GM12878 (cell line): ENCODE results near the gene MRPL16. TPM values are rescaled to one million over a fixed set of nuclear protein-coding genes. Genes with fewer than 3 reads are reported as not detected.

Experiments
- ATAC-seq: fragments of 200-7000 bp; cut with Tn5 transposase; 3 replicates; pipeline ENCODE4 v1.9.1; 2020; ENCODE audit warnings: mild to moderate bottlenecking, moderate library complexity
- BruUV-seq: library from RNA; stranded (reverse); fragments of 400-500 nt; replicated peaks from 2 replicates; lab custom pipeline; 2021; lab: Mats Ljungman, UMichigan
- CTCF ChIA-PET: fragments of 300-600 bp; sonication (Branson Sonifier 250); formaldehyde crosslinking; extraction: SDS; loops from one replicate; lab custom pipeline; 2021; ENCODE audit warnings: inconsistent platforms; lab: Yijun Ruan, JAX
- POLR2A ChIA-PET: fragments of 350-600 bp; formaldehyde crosslinking; extraction: SDS; loops from one replicate; lab custom pipeline; 2021; ENCODE audit warnings: inconsistent platforms; lab: Charles Lee
- RAD21 ChIA-PET: fragments of 300-600 bp; sonication (Branson Sonifier 250); formaldehyde crosslinking; loops from one replicate; lab custom pipeline; 2023; ENCODE audit warnings: antibody characterized with exemption; ENCODE audit not compliant: unreplicated experiment; lab: Charles Lee
- SMC1A ChIA-PET: fragments of 300-600 bp; sonication (Branson Sonifier 250); formaldehyde crosslinking; loops from one replicate; lab custom pipeline; 2023; ENCODE audit not compliant: unreplicated experiment, uncharacterized antibody; lab: Charles Lee
- DNase-seq: peaks from one replicate; pipeline ENCODE4 v3.0.0-alpha.2; 2011; ENCODE audit warnings: low read depth, low spot score
- FAIRE-seq: peaks from 3 replicates; lab custom pipeline; 2011; peaks lifted over from hg19 to GRCh38; lab: Jason Lieb, UNC
- H2AFZ ChIP-seq: 2 replicates; pipeline ENCODE4 v1.6.0; 2011; ENCODE audit warnings: low read depth, low read length, control low read depth; ENCODE audit not compliant: control insufficient read depth
- H3K27ac ChIP-seq: 2 replicates; pipeline ENCODE4 v1.5.1; 2011; ENCODE audit warnings: control low read depth; ENCODE audit not compliant: control insufficient read depth, insufficient read depth
- H3K27me3 ChIP-seq, 2 experiments: replicated peaks in 1 of 2; 2 replicates each; pipeline versions ENCODE4 v1.6.0 to v1.6.1; 2011; ENCODE audit warnings: low read length in 1 of 2; ENCODE audit not compliant: control insufficient read depth in 2 of 2, insufficient read depth in 2 of 2
- H3K36me3 ChIP-seq, 2 experiments: 2 replicates each; pipeline ENCODE4 v1.5.1; 2011; ENCODE audit warnings: low read length in 1 of 2; ENCODE audit not compliant: control insufficient read depth in 2 of 2, insufficient read depth in 2 of 2
- H3K4me1 ChIP-seq: 2 replicates; pipeline ENCODE4 v1.6.1; 2011; ENCODE audit warnings: mild to moderate bottlenecking, low read length, moderate library complexity, mixed read lengths; ENCODE audit not compliant: control insufficient read depth, insufficient read depth
- H3K4me2 ChIP-seq: 2 replicates; pipeline ENCODE4 v1.6.0; 2011; ENCODE audit warnings: control low read depth; ENCODE audit not compliant: control insufficient read depth, insufficient read depth
- H3K4me3 ChIP-seq: fragments of 200-600 bp; sonication (generic); 2 replicates; pipeline ENCODE4 v1.5.1; 2016
- H3K79me2 ChIP-seq: 2 replicates; pipeline ENCODE4 v1.6.0; 2011; ENCODE audit warnings: low read length; ENCODE audit not compliant: control insufficient read depth, insufficient read depth
- H3K9ac ChIP-seq: 2 replicates; pipeline ENCODE4 v1.8.0; 2011; ENCODE audit warnings: low read length, control low read depth, mixed read lengths; ENCODE audit not compliant: control insufficient read depth, insufficient read depth
- H3K9me3 ChIP-seq: replicated peaks from 3 replicates; pipeline ENCODE4 v1.5.1; 2011; ENCODE audit warnings: mild to moderate bottlenecking, low read length; ENCODE audit not compliant: control insufficient read depth, insufficient read depth
- H4K20me1 ChIP-seq: 2 replicates; pipeline ENCODE4 v1.6.0; 2011; ENCODE audit not compliant: control insufficient read depth, insufficient read depth
- CBFB ChIP-seq: IDR thresholded peaks from 2 replicates; pipeline ENCODE4 v1.6.1; 2016; ENCODE audit warnings: antibody characterized with exemption, low read depth
- CREB1 ChIP-seq: IDR thresholded peaks from 2 replicates; pipeline ENCODE4 v1.6.1; 2012; ENCODE audit warnings: low read depth, mild to moderate bottlenecking, inconsistent platforms
- DPF2 ChIP-seq: fragments of 450-650 bp; IDR thresholded peaks from 2 replicates; pipeline ENCODE4 v1.6.1; 2017; ENCODE audit warnings: mild to moderate bottlenecking
- FOXM1 ChIP-seq: IDR thresholded peaks from 2 replicates; pipeline ENCODE4 v1.6.1; 2012; ENCODE audit warnings: low read depth, mild to moderate bottlenecking, inconsistent platforms, low read length, moderate library complexity
- GATAD2B ChIP-seq: fragments of 450-650 bp; conservative IDR thresholded peaks from 2 replicates; pipeline ENCODE4 v1.6.1; 2017; ENCODE audit warnings: low read depth, mild to moderate bottlenecking, moderate library complexity
- HSF1 ChIP-seq: fragments of 150-350 bp; IDR thresholded peaks from 2 replicates; pipeline ENCODE4 v1.6.1; 2014; ENCODE audit warnings: mild to moderate bottlenecking, low read depth, low read length
- IKZF1 ChIP-seq: fragments of 450-650 bp; conservative IDR thresholded peaks from 2 replicates; pipeline ENCODE4 v1.6.1; 2017; ENCODE audit warnings: antibody characterized with exemption, mild to moderate bottlenecking
- KAT2A ChIP-seq: conservative IDR thresholded peaks from 2 replicates; pipeline ENCODE4 v1.6.1; 2011; ENCODE audit warnings: low read depth, low read length; ENCODE audit not compliant: control insufficient read depth
- NFXL1 ChIP-seq: fragments of 450-650 bp; IDR thresholded peaks from 2 replicates; pipeline ENCODE4 v1.6.1; 2017; ENCODE audit warnings: antibody characterized with exemption, mild to moderate bottlenecking, borderline replicate concordance
- NR2F1 ChIP-seq: fragments of 450-650 bp; conservative IDR thresholded peaks from 2 replicates; pipeline ENCODE4 v1.6.1; 2017; ENCODE audit warnings: mild to moderate bottlenecking
- RB1 ChIP-seq: fragments of 450-650 bp; formaldehyde crosslinking; IDR thresholded peaks from 2 replicates; pipeline ENCODE4 v1.6.1; 2017; ENCODE audit warnings: mild to moderate bottlenecking, borderline replicate concordance
- SMAD1 ChIP-seq: fragments of 450-650 bp; IDR thresholded peaks from 2 replicates; pipeline ENCODE4 v1.6.1; 2018; ENCODE audit warnings: mild to moderate bottlenecking, low read depth; ENCODE audit not compliant: partially characterized antibody
- SMARCA5 ChIP-seq: fragments of 450-650 bp; IDR thresholded peaks from 2 replicates; pipeline ENCODE4 v1.6.1; 2017; ENCODE audit warnings: mild to moderate bottlenecking
- SMC3 ChIP-seq: IDR thresholded peaks from 2 replicates; pipeline ENCODE4 v1.6.1; 2011; ENCODE audit warnings: low read length, improper control_type of control experiment, borderline replicate concordance
- TARDBP ChIP-seq: IDR thresholded peaks from 2 replicates; pipeline ENCODE4 v1.6.1; 2016; ENCODE audit warnings: borderline replicate concordance
- USF2 ChIP-seq: IDR thresholded peaks from 2 replicates; pipeline ENCODE4 v1.6.1; 2011; ENCODE audit warnings: low read depth, low read length, improper control_type of control experiment, borderline replicate concordance
- ZNF622 ChIP-seq: fragments of 450-650 bp; IDR thresholded peaks from 2 replicates; pipeline ENCODE4 v1.6.1; 2017; ENCODE audit warnings: mild to moderate bottlenecking, inconsistent platforms
- ZSCAN29 ChIP-seq: fragments of 450-650 bp; IDR thresholded peaks from 2 replicates; pipeline ENCODE4 v1.6.1; 2017; ENCODE audit warnings: mild to moderate bottlenecking, moderate library complexity
- WGBS: methylation state at CpG from one replicate; pipeline ENCODE4 v1.1.6; 2016; ENCODE audit warnings: low lambda C conversion rate; ENCODE audit not compliant: insufficient replicate concordance, insufficient coverage; ENCODE audit errors: missing lambda C conversion rate; 5-methylcytosine and 5-hydroxymethylcytosine counted together
- in situ Hi-C: fragments of 300-500 bp; cut with MboI; formaldehyde crosslinking; loops from 9 replicates; pipeline ENCODE4 v1.14.3; 2018; ENCODE audit warnings: mixed read lengths
- intact Hi-C: fragments of 100-400 bp; cut with micrococcal nuclease; formaldehyde crosslinking; loops from one replicate; pipeline ENCODE4 v1.14.2; 2022; ENCODE audit not compliant: unreplicated experiment
- polyA plus RNA-seq, 11 experiments: library from polyadenylated mRNA; depleted of rRNA in 4 of 11; unstranded in 6 of 11; stranded (reverse) in 5 of 11; fragments of >200 nt; fragmentation: Nextera tagmentation in 4 of 11; fragmentation: Illumina TruSeq in 1 of 11; extraction: Ambion mirVana in 4 of 11; extraction: Trizol in 1 of 11; gene quantifications; 1 replicate in 1 of 11; 2 replicates in 10 of 11; pipeline versions ENCODE4 v1.2.1 to v1.2.3, GENCODE V29; 2011 to 2016; ENCODE audit warnings: inconsistent platforms in 2 of 11, missing spikeins in 2 of 11, low read depth in 1 of 11
- total RNA-seq, 4 experiments: library from RNA; depleted of rRNA in 3 of 4; stranded (reverse); fragments of >200 nt in 3 of 4; fragmentation: Illumina TruSeq in 1 of 4; extraction: Trizol in 1 of 4; gene quantifications; 2 replicates each; pipeline versions ENCODE4 v1.2.1 to v1.2.3, GENCODE V29; 2013 to 2021

Gene MRPL16
- total and polyA plus RNA-seq, 10 of the 15 experiments (the other 5 are each of a cell fraction or from before 2014, with no cell fraction given), result 38.2 to 167 (median 106) TPM

- ChIA-PET CTCF (no interaction called here), POLR2A (no interaction called here), RAD21 (no interaction called here), SMC1A (interaction anchor here (1.1 kb wide), 1 partner anchor 405 kb away, joined by 3 read pairs; no protein-coding TSS in a partner anchor)
- no peak for DNase-seq
- Histone ChIP-seq H3K79me2 (no peaks in the 10 kb centered on the region), H3K27me3 (no peaks in the 10 kb centered on the region; a peak in 1 of 4 replicates), H3K4me1 (no peaks in the 10 kb centered on the region), H3K9ac (no peak overlapping the region), H2AFZ (no peak overlapping the region), H3K9me3 (no peaks in the 10 kb centered on the region), H3K27ac (no peak overlapping the region), H4K20me1 (no peaks in the 10 kb centered on the region), H3K36me3 (no peaks in the 10 kb centered on the region), H3K4me3 (no peak overlapping the region), H3K4me2 (no peak overlapping the region)
- 46% methylated on average over 4 of the region's 5 CpGs for WGBS
- in situ Hi-C loops (no loop called here), intact Hi-C loops (no loop called here)
- FAIRE-seq, result no peak
- no TSS peak for BruUV-seq
- TF ChIP-seq CREB1 (no peak), RB1 (no peak), IKZF1 (no peak), CBFB (no peak), HSF1 (no peak), TARDBP (no peak)
- ATAC-seq, result no peak
Observed at GRCh38 chr11:59846556-59846955, 36.0 kb upstream of the MRPL16 start.

GRCh38 chr11:59845399-59845798 is 34.8 kb upstream of the MRPL16 start, which contains the start of gene CBLIF:
Gene CBLIF, minus strand, starts transcription at chr11:59845499. Its CDS starts 46 bp downstream, at chr11:59845453.
- Histone ChIP-seq H3K27me3 (no peaks in the 10 kb centered on the region; a peak in 1 of 4 replicates), H3K4me3 (no peak within 1 kb of the TSS), H3K4me1 (no peaks in the 10 kb centered on the region), H3K9ac (no peak within 1 kb of the TSS), H3K9me3 (no peaks in the 10 kb centered on the region), H2AFZ (no peak within 1 kb of the TSS), H3K79me2 (no peaks in the 10 kb centered on the region), H3K36me3 (no peaks in the 10 kb centered on the region), H4K20me1 (no peaks in the 10 kb centered on the region), H3K27ac (no peak within 1 kb of the TSS), H3K4me2 (no peak within 1 kb of the TSS)
- intact Hi-C loops (no loop called here), in situ Hi-C loops (no loop called here)
- FAIRE-seq (no peak), ATAC-seq (no peak), DNase-seq (no peak)
- ChIA-PET SMC1A (interaction anchor here (0.8 kb wide), 1 partner anchor 406 kb away, joined by 3 read pairs; no protein-coding TSS in a partner anchor), POLR2A (no interaction called here), RAD21 (no interaction called here), CTCF (no interaction called here)
- BruUV-seq, result no TSS peak
- WGBS, result 8% methylated on average over 4 of the region's 4 CpGs
- TF ChIP-seq SMARCA5 (no peak), NFXL1 (no peak), DPF2 (no peak), GATAD2B (no peak), SMAD1 (no peak), NR2F1 (no peak), SMC3 (no peak), FOXM1 (no peak), KAT2A (no peak), ZNF622 (no peak), USF2 (no peak), ZSCAN29 (no peak)
